Trophoblast cell (in vitro differentiated cells and primary cell): ENCODE data around the gene ZIM2.

ENCODE experiments used
- DNase-seq, 2 donors: peaks; one replicate each; pipeline ENCODE4 v3.0.0-alpha.2; 2016
- H2AFZ ChIP-seq: 2 replicates; pipeline ENCODE4 v1.6.1; 2013; ENCODE audit warnings: low read length, moderate library complexity, mild to moderate bottlenecking; ENCODE audit not compliant: insufficient read depth, poor library complexity
- H2AK5ac ChIP-seq: 2 replicates; pipeline ENCODE4 v1.6.1; 2013; ENCODE audit warnings: mild to moderate bottlenecking, low read length
- H2BK120ac ChIP-seq: 2 replicates; pipeline ENCODE4 v1.6.1; 2013; ENCODE audit warnings: low read length, mild to moderate bottlenecking, moderate library complexity; ENCODE audit not compliant: insufficient read depth, poor library complexity
- H2BK12ac ChIP-seq: 2 replicates; pipeline ENCODE4 v1.6.1; 2013; ENCODE audit warnings: mild to moderate bottlenecking, low read length, moderate library complexity
- H2BK5ac ChIP-seq: 2 replicates; pipeline ENCODE4 v1.6.1; 2013; ENCODE audit warnings: low read length, low read depth, moderate library complexity, mild to moderate bottlenecking; ENCODE audit not compliant: poor library complexity
- H3K14ac ChIP-seq: 2 replicates; pipeline ENCODE4 v1.6.1; 2013; ENCODE audit warnings: mild to moderate bottlenecking, low read length
- H3K18ac ChIP-seq: 2 replicates; pipeline ENCODE4 v1.6.1; 2013; ENCODE audit warnings: mild to moderate bottlenecking, low read length
- H3K23ac ChIP-seq: 2 replicates; pipeline ENCODE4 v1.6.1; 2013; ENCODE audit warnings: low read length
- H3K27ac ChIP-seq: 2 replicates; pipeline ENCODE4 v1.5.1; 2013; ENCODE audit warnings: low read depth, mild to moderate bottlenecking, inconsistent platforms, low read length, moderate library complexity
- H3K27me3 ChIP-seq: 2 replicates; pipeline ENCODE4 v1.6.1; 2013; ENCODE audit warnings: inconsistent platforms, mild to moderate bottlenecking, low read length, moderate library complexity; ENCODE audit not compliant: insufficient read depth
- H3K36me3 ChIP-seq, 2 experiments: 1 replicate in 1 of 2; 2 replicates in 1 of 2; pipeline ENCODE4 v1.6.1; 2013; ENCODE audit warnings: low read length in 2 of 2, mild to moderate bottlenecking in 2 of 2, moderate library complexity in 1 of 2; ENCODE audit not compliant: insufficient read depth in 2 of 2, control insufficient read depth in 1 of 2
- H3K4ac ChIP-seq: 2 replicates; pipeline ENCODE4 v1.6.1; 2013; ENCODE audit warnings: low read depth, mild to moderate bottlenecking, low read length, moderate library complexity
- H3K4me1 ChIP-seq, 2 experiments: 1 replicate in 1 of 2; 2 replicates in 1 of 2; pipeline ENCODE4 v1.6.1; 2013; ENCODE audit warnings: low read length in 2 of 2, mild to moderate bottlenecking in 2 of 2, moderate library complexity in 1 of 2; ENCODE audit not compliant: insufficient read depth in 2 of 2, control insufficient read depth in 1 of 2
- H3K4me2 ChIP-seq: 2 replicates; pipeline ENCODE4 v1.6.1; 2013; ENCODE audit warnings: inconsistent platforms, mild to moderate bottlenecking, low read length, moderate library complexity
- H3K4me3 ChIP-seq: 2 replicates; pipeline ENCODE4 v1.5.1; 2013; ENCODE audit warnings: mild to moderate bottlenecking, low read depth, low read length, inconsistent platforms
- H3K79me1 ChIP-seq: one replicate; pipeline ENCODE4 v1.6.1; 2013; ENCODE audit warnings: low read length
- H3K79me2 ChIP-seq: 2 replicates; pipeline ENCODE4 v1.6.1; 2013; ENCODE audit warnings: low read length, mild to moderate bottlenecking; ENCODE audit not compliant: control insufficient read depth, insufficient read depth, poor library complexity
- H3K9ac ChIP-seq: 2 replicates; pipeline ENCODE4 v1.6.1; 2013; ENCODE audit warnings: mild to moderate bottlenecking, low read length
- H3K9me3 ChIP-seq: 2 replicates; pipeline ENCODE4 v1.6.1; 2013; ENCODE audit warnings: low read depth, mild to moderate bottlenecking, control low read depth, inconsistent platforms, low read length; ENCODE audit not compliant: insufficient read depth
- H4K12ac ChIP-seq: 2 replicates; pipeline ENCODE4 v1.6.1; 2013; ENCODE audit warnings: low read depth, mild to moderate bottlenecking, low read length, moderate library complexity
- H4K8ac ChIP-seq: 2 replicates; pipeline ENCODE4 v1.6.1; 2013; ENCODE audit warnings: low read depth, mild to moderate bottlenecking, low read length, moderate library complexity
- H4K91ac ChIP-seq: one replicate; pipeline ENCODE4 v1.6.1; 2013; ENCODE audit warnings: low read depth, mild to moderate bottlenecking, low read length, moderate library complexity
- WGBS: extraction: QIAGEN DNeasy Blood & Tissue Kit; methylation state at CpG from one replicate; pipeline ENCODE4 v1.1.7; 2013; ENCODE audit warnings: missing lambda C conversion rate; ENCODE audit not compliant: insufficient read length, insufficient coverage; ENCODE audit errors: extremely low coverage; 5-methylcytosine and 5-hydroxymethylcytosine counted together

The ZIM2 gene

DNA sequence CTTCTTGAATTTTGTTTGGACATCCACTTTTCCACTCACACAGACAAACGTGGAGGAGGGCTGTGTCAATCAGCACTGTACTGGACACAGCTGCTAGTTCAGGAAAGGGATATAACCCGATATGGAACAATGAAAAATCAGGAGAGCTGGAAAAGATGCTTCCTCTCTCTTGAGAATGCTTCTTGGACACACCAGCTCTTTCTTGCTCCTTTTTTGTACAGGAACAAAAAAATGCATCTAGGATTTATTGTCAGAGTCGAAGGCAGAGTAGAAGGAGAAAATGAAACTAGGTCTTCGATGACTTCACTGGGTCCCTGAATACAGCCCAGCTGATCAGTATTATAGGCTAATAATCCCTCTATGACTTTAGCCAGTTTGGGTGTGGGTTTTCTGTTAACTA is 62.2 kb downstream of the ZIM2 start:
- Histone ChIP-seq H3K9ac (no peak overlapping the region), H3K23ac (no peak overlapping the region), H4K91ac (no peak overlapping the region), H4K12ac (no peak overlapping the region), H2BK120ac (no peak overlapping the region), H3K27me3 (no peaks in the 10 kb centered on the region), H3K79me2 (no peaks in the 10 kb centered on the region), H3K4ac (no peak overlapping the region), H2BK12ac (no peak overlapping the region), H3K36me3 (no peaks in the 10 kb centered on the region), H3K18ac (no peak overlapping the region), H3K14ac (no peak overlapping the region), H2AFZ (no peak overlapping the region), H2AK5ac (no peak overlapping the region), H3K4me2 (no peak overlapping the region), H3K79me1 (no peaks in the 10 kb centered on the region), H3K9me3 (peaks cover 13% of the 10 kb centered on the region), H2BK5ac (no peak overlapping the region), H3K27ac (no peak overlapping the region), H4K8ac (no peak overlapping the region), H3K4me3 (no peak overlapping the region), H3K4me1 (no peaks in the 10 kb centered on the region)
- no CpG with 5 or more reads among the region's 4 CpGs for WGBS
- DNase-seq = no peak

DNA sequence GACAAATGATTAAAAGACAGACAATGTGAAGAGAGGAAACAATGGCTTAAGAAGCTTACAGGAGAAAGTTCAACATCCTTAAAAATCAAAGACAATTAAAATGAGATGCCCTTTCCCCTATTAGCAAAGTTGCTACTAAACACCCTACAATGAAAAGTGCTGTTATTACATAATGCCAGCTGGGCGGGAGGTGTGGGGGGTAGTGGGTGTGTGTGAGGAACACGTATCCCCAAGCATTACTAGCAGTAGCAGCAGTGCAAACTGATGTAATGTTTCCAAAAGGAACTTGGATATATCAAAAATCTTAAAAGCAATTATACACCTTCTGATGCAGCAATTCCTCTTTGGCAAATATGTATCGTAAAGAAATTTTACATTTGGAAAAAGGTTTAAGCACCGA is 70.9 kb downstream of the ZIM2 start:
- Histone ChIP-seq H2AFZ (no peak overlapping the region), H3K9ac (no peak overlapping the region), H2BK5ac (no peak overlapping the region), H4K12ac (no peak overlapping the region), H3K4ac (no peak overlapping the region), H3K9me3 (peaks cover 13% of the 10 kb centered on the region), H3K79me1 (no peaks in the 10 kb centered on the region), H3K4me1 (no peaks in the 10 kb centered on the region), H2BK12ac (no peak overlapping the region), H3K4me3 (no peak overlapping the region), H3K4me2 (no peak overlapping the region), H3K27me3 (no peaks in the 10 kb centered on the region), H2BK120ac (no peak overlapping the region), H3K18ac (no peak overlapping the region), H3K14ac (no peak overlapping the region), H3K36me3 (no peaks in the 10 kb centered on the region), H4K8ac (no peak overlapping the region), H2AK5ac (no peak overlapping the region), H3K23ac (no peak overlapping the region), H3K79me2 (no peaks in the 10 kb centered on the region), H4K91ac (no peak overlapping the region), H3K27ac (no peak overlapping the region)
- no CpG with 5 or more reads among the region's 4 CpGs for WGBS
- DNase-seq = no peak

DNA sequence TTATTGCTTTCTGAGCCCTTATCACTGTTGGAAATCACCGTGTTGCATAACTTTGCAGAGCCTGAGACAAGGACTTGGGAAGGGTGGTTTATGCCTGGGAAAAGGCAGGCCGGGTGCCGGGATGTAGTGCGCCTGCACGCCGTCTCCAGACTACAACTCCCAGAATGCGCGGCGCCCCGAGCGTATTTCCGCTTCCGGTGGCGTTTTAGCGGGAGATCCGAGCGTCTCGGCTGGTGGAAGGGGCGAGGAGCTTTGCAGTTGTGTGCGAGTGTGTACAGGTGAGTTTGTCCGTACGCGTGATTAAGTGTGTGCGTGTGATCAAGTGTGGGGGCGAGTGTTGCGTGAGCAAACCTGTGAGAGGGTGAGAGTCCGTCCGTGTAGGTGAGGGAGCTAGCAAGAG is 75.4 kb downstream of the ZIM2 start:
- no peak overlapping the region for H3K4ac ChIP-seq
- H3K79me1 ChIP-seq = no peaks in the 10 kb centered on the region
- no peak overlapping the region for H3K18ac ChIP-seq
- WGBS = 100% methylated on average over 5 of the region's 28 CpGs
- H3K14ac ChIP-seq = no peak overlapping the region
- H3K27ac ChIP-seq = no peak overlapping the region
- H2AK5ac ChIP-seq = no peak overlapping the region
- no peak overlapping the region for H2AFZ ChIP-seq
- H4K91ac ChIP-seq = no peak overlapping the region
- DNase-seq = peak; percentile 36 to 82
- no peak overlapping the region for H3K9ac ChIP-seq
- no peaks in the 10 kb centered on the region for H3K27me3 ChIP-seq
- H3K9me3 ChIP-seq = peaks cover 22% of the 10 kb centered on the region
- H2BK12ac ChIP-seq = no peak overlapping the region
- no peak overlapping the region for H2BK5ac ChIP-seq
- H3K4me3 ChIP-seq = peak overlapping the region; percentile 70
- no peak overlapping the region for H2BK120ac ChIP-seq
- H3K4me1 ChIP-seq = no peaks in the 10 kb centered on the region
- H3K4me2 ChIP-seq = peak overlapping the region; percentile 54
- H4K8ac ChIP-seq = no peak overlapping the region
- H4K12ac ChIP-seq = no peak overlapping the region
- H3K23ac ChIP-seq = no peak overlapping the region
- no peaks in the 10 kb centered on the region for H3K79me2 ChIP-seq
- no peaks in the 10 kb centered on the region for H3K36me3 ChIP-seq

DNA sequence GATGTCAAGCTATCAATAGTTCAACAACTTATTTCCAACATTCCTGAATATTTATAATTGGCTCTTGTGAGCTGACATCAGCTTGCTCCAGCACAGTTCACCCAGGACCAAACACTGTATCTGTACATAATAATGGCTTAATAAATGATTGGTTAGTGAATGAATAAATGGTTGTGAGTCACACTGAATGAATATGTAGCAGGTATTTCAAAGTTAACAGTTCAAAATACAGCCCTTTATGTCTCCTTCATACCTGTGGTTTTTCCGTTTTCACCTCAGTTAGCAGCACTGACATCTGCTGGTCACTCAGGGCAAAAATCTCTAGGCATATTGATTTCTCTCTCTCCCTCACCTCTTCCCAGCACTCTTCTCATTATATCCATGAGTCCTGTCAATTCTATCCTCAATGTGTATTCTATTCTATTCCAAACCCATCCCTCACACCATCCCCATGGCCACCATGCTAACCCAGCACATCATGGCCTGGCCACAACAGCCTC is 76.3 kb downstream of the ZIM2 start:
- no peak overlapping the region for H3K14ac ChIP-seq
- H3K27ac ChIP-seq = no peak overlapping the region
- no peak overlapping the region for H4K91ac ChIP-seq
- H2AFZ ChIP-seq = no peak overlapping the region
- H3K4ac ChIP-seq = no peak overlapping the region
- no peak overlapping the region for H3K4me3 ChIP-seq
- no CpG with 5 or more reads among the region's 1 CpG for WGBS
- H3K4me1 ChIP-seq = no peaks in the 10 kb centered on the region
- no peak overlapping the region for H2BK5ac ChIP-seq
- no peaks in the 10 kb centered on the region for H3K79me1 ChIP-seq
- H3K79me2 ChIP-seq = no peaks in the 10 kb centered on the region
- no peak overlapping the region for H4K12ac ChIP-seq
- H3K23ac ChIP-seq = no peak overlapping the region
- H3K4me2 ChIP-seq = no peak overlapping the region
- H3K18ac ChIP-seq = no peak overlapping the region
- DNase-seq = peak in 1 of 2 donors; percentile 24
- no peak overlapping the region for H4K8ac ChIP-seq
- no peak overlapping the region for H3K9ac ChIP-seq
- H2BK120ac ChIP-seq = no peak overlapping the region
- H3K9me3 ChIP-seq = peaks cover 31% of the 10 kb centered on the region
- no peak overlapping the region for H2BK12ac ChIP-seq
- H3K27me3 ChIP-seq = no peaks in the 10 kb centered on the region
- no peaks in the 10 kb centered on the region for H3K36me3 ChIP-seq
- H2AK5ac ChIP-seq = no peak overlapping the region
